Islet precursor cell (in vitro differentiated cells): ENCODE data around the gene TMEM151B.

Experiments
- DNase-seq: peaks from one replicate; pipeline ENCODE4 v3.0.0-alpha.2; 2018

TMEM151B gene

DNA sequence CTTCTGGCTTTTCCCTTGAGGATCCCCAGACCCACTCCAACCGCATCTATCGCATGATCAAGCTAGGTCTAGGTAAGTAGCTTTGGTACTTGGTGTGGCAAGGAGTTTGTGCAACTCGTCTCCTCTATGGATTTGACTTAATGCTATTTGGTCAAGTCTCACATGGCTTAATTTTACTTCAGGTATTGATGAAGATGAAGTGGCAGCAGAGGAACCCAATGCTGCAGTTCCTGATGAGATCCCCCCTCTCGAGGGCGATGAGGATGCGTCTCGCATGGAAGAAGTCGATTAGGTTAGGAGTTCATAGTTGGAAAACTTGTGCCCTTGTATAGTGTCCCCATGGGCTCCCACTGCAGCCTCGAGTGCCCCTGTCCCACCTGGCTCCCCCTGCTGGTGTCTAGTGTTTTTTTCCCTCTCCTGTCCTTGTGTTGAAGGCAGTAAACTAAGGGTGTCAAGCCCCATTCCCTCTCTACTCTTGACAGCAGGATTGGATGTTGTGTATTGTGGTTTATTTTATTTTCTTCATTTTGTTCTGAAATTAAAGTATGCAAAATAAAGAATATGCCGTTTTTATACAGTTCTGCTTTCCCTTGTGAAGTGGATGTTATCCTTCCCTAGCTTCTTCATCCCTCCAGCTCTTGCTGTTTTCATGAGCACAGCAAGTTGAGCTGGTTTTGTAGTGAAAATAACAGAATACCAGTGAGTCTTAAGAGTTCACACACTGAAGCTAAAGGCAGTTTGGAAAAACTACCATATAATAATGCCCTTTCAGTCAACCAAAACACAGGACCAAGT lies 16.7 kb upstream of the TMEM151B start:
- DNase-seq = peak; percentile 80

DNA sequence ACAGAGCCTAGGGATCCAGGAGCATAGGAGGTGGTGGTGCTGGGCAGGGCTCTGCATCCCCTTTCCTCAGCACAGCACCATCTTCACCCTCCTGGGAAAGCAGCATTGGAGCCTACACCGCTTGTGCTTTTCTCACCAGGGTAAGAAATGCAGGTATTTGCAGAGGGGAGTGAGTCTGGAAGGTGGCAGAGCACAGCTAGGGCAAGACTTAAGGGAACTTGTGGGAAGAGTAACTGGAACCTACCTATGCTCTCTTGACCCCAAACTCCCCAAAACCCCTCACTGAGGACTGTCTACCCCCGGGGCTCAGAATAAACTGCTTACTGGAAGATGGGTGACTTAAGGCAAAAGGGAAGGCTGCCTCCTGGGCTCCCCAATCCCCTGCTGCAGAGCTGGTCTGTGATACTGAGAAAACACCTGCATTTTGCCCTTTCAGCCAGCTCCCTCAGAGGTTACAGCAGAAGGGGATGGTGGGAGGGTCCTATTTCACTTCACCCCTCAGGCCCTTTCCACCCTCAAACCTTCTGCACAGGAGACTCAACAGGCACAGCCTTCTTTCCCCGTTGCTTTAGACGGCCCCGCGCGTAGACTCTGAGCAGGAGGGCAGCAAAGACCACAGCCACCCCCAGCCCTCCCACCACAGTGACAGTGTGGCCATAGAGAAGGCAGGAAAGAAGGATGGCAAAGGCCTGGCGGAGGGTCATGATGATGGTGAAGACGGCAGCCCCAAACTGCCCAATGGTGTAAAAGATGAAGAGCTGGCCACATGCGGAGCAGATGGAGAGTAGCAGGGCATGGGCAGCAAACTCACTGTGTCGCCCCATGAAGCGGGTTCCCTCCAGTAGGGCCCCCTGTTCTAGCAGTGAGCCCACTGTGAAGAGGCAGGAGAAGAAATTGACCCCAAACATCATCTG lies 15.8 kb upstream of the TMEM151B start:
- DNase-seq = no peak

DNA sequence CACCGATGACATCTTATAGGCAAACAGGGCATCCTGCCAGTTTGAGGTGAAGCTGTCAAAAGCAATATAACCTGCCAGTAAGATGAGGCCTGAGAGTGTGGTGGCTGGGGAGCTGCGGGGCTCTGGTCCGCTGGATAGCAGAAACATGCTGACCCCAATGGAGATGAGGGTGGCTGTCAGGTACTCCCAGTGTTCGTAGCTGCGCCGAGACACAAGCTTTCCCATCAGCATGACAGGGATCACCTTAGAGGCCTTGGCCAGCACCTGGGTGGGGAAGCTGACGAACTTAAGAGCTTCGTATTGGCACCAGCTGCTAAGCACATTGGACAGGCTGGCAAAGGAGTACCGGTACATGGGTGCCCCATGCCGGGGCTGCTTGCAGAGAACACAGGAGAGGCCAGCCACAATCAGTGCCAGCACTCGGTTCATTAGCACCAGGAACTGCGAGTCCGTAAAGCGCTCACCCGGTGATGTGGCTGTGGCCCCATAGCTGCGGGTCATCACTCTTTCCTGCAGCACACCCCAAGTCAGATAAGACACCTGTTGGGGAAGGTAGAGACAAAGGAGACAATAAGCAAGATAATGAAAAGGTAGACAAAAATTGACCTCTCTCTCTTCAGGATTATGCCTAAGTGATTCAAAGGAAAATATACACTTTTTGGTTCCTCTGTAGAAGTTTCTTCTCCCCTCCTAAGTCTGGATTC lies 15.0 kb upstream of the TMEM151B start:
- DNase-seq = no peak

- peak; percentile 73 for DNase-seq
Measured at GRCh38 chr6:44255871-44256774, 14.1 kb upstream of the TMEM151B start.

DNA sequence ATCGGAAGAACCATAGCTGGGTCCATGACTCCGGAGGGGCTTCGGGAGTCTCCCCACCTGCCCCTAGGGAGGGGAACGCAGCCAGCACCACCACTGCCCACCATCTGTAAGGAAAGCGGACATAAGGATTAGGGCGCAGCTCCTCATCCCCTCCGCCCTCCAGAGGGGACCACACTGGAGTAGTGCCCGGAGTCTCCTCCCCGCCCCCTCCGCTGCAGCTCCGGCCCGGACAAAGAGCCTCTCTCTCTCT lies 13.6 kb upstream of the TMEM151B start:
- no peak for DNase-seq

GRCh38 chr6:44257025-44257752 lies 13.1 kb upstream of the TMEM151B start, which contains the start of gene SLC35B2:
TSS of gene SLC35B2 (minus strand) at chr6:44257528. CDS start at chr6:44257410, 118 bp downstream.
- peak; percentile 93 for DNase-seq

GRCh38 chr6:44257753-44258324 lies 12.4 kb upstream of the TMEM151B start:
- DNase-seq = no peak

DNA sequence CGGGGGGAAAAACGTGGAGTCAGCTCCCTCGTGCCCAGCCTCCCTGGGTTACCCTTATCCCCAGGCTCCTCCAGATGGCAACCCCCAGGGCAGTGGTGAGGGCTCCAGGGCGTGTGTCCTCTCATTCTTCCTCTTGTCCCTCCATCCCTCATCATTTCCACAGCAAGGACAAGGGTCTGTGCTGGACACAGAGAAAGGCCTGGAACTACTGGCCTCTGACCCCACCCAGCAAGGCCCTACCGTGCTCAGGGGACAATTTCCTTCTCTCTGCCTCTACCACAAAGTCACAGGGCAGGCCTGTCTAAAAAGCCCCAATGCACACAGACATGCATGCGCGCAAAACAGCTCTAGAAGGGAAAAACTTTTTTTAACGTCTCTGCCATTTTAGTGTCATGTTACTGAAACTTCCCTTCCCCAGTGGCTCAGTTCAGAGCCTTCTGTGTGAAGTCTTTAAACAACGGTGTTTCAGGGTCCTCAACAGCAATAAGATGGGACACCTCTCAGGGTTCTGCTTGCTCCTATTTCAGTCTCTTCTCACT lies 11.9 kb upstream of the TMEM151B start:
- DNase-seq = no peak

DNA sequence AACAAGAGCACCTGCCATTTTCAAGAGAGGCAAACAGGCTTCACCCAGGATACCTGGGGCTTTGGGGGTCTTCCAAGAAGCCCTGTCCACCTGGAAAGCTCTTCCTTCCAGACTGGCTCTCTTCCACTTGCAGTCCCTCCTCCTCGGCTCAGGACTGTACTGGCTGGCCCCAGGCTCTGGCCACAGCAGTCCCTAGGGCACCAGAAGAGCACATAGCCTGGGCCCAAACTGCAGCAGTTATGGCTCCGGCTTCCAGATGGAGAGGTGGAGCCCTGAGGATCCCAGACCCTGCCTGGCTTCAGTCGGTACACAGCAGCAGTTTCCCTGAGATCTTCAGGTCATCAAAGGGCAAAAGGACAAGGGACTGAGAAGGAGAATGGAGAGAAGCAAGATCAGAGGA lies 11.3 kb upstream of the TMEM151B start:
- DNase-seq = peak; percentile 41

GRCh38 chr6:44260011-44260410 lies 10.2 kb upstream of the TMEM151B start:
- DNase-seq = peak; percentile 43

DNA sequence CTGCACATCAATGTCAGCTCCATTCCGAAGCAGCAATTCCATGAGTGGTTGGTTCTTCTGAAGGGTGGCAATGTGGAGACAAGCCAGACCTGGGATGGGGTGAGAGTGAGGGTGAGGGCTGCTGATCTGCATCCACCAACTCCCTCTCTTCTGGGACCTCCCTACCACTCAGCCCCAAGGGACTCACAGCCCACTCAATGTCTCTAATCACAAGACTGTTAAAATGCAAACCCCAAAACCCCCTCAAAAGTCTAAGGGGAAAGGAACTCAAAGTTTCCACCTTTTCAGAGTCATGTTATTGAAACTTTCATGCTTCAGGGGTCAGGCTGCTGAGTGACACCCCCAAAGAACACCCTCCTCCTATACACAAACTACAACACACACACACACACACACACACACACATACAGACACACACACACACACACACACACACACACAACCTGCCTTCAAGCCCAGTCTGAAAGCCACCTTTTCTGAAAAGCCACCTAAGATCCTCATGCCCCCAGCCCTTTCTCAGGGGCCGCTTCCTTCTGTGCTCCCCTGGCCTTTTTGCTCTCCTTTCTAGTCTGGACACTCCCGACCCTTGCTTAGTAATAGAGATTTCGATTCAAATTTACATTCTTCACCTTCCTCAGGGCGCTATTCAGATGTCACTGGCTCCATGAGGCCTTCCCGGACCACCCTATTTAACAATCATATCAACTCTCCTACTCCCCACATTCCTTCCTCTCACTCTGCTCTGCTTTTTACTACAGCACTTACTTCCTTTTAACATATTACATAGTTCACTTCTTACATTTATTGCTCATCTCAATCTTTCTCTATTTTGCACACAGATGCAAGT lies 9.6 kb upstream of the TMEM151B start:
- no peak for DNase-seq

DNA sequence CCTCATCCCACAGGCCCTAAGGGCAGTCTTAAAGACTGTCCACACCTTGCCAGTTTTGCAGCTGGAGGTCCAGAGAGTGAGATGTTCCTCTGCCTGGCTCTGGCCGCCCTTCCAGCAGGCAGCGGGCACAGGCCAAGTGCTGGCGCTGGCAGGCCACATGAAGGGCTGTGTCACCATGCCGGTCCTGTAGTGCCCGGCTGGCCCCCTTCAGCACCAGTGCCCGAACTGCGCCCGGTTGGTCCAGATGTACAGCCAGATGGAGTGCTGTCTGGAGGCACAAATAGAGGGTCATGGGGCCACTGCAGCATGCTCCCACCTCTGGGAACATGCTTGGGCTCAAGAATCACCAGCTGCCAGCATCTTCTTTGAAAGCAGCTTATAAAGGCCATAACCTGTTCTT lies 8.7 kb upstream of the TMEM151B start:
- DNase-seq = peak; percentile 40

GRCh38 chr6:44262467-44263353 lies 7.5 kb upstream of the TMEM151B start:
- DNase-seq = peak; percentile 47

DNA sequence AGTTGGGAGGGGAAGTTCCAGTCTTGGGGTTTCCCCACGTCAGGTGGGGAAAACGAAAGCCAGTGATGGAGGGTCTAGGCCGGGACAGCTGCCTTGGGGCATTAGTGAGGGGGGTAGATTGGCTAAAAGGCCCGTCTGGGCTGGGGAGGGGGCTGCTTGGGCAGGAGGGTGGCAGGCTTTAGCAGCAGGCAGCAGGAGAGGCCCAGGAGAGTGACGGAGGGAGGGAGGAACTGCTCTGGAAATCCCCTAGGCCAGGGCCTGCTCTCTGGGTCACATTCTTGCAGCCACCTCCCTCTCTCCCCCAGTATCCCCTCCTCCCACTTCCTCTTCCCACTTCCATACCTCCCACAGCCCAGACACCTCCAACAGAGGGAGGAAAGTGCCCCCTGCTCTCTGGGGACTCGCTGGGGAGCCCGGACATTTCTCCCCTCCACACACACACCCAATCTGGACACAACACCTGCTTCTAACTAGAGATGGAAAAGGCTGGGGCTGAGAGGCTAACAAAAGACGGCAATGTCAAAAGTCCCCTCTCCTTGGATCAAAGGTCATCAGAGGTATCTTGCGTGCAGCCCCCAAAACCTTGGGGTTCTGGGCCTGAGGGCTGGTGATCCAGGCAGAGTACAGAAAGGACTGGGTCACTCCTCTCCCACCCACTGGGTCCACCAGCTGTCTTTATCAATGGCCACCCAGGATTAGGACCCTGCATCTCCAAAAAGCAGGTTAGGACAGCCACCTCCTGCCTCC lies 6.7 kb upstream of the TMEM151B start:
- peak; percentile 66 for DNase-seq

GRCh38 chr6:44264154-44265006 lies 5.9 kb upstream of the TMEM151B start:
- DNase-seq = no peak

DNA sequence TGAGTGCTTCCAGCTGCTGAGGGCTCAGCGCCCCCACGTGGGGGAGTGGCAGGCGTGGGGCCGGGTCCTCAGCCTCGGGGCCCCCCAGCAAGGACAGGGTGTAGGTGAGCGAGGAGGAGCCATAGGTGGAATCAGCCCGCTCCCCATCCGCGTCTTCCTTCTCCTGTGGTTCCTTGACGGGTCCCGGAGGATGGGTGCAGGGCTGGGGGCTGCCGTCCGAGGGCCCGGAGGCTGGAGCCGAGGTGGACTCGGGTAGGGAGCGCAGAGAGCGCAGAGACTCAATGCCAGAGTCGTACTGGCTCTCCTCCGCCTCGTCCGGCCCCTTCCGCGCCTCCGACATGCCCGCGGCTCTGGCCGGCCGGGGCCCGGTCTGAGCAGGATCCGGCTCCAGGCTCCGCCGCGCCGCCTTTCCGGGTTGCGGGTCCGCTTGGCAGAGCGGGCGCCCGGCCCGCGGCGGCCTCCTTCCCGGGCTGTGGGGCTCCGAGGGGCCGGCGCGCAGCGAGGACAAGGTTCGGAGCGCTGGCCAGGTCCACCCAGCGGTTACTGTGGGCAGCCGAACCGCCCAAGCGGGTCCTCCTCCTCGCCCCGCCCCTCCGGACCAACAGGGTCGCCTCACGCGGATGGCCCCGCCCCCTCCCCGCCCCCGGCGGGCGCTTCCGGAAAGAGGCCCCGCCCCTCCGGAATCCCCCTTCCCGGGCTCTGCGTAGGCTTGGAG lies 5.1 kb upstream of the TMEM151B start, which contains the start of gene NFKBIE:
Gene NFKBIE (minus strand): TSS at position 545 of the 715 bp plus-strand sequence. CDS start 205 bp downstream, at position 340.
- peak; percentile 96 for DNase-seq
